ENCODE measurements around the gene PPARGC1A.

The PPARGC1A gene

DNA sequence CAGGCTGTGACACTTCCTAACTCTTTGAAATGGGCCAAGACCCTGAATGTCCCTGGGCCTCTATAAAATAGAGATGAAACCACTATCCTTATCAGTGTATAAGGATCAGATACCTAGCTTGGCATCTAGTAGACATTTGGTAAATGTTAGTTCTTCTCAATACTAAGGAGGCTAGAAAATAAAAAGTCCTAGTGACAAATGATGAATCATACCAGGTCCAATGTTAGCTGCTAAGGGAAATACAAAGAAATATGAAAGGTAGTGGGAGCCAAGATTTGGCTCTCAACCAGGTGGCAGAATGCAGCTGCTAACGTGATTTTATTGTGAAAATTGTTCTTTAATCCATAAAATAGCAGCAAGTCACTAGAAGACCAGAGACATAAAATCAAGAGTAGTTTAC lies 19.8 kb upstream of the PPARGC1A start:
- DNase-seq, result no peak

DNA sequence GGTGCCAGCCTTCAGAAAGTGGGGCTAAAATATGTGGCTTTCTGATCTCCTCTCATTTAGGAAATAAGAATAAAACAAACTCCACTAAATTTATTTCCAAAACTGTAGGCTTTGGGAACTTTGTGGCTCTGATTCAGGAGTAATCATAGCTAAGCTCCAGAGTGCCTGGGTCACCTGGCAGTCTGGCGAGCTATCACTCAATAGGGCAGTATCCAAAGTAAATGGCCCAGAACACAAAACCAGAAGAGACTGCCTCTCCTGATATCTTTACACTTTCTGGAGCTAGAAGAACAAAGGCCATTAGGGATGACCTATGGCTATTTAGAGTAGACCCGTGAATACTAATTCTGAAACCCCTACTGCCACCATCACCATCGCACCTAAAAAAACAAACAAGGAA lies 17.0 kb upstream of the PPARGC1A start:
- no peak for DNase-seq

DNA sequence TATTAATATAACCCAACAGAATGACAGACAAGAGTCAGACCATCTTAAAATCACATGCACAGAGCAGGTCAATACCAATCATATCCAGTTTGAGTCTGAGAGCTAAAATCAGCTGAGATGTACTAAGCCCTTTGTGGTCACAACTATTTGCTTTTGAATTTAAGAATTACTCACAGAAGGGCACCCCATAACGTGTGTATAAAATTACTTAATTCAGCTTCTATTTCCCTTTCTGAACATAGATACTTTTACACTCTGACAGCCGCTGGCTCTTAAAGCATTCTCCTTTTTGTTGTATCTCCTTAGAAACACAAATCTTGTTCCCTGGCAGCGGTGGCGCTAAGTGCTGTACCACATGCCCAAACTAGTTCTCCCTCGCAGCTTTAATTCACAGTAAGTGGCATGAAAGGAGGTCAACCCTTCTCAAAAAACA lies 14.8 kb upstream of the PPARGC1A start:
- DNase-seq, result peak in 1 of 2 donors; percentile 62

DNA sequence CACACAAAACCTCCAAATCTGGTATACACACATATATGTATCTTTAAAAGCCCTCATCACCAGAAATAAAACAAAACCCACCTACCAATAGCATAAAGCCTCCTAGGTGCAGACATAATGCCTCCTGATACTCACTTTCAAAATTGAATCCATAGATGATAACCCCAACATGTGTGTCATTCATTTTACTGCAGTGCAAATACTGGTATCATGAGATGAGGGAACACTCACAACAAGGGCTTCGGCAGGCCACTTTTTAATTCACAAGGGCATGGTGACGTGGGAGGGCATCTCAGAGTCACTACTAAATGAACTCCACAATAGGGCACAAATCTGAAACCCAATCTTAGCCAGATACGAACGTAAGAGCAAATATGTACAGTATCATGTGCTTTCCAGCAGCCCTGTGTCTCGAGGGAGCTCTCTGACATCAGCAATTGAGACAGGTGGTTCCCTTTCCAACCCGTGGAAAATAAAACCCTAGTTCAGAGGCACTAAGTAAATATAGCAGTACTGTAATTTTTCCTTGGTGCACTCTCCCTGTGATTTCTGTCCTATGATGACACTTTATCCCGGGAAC lies 14.1 kb upstream of the PPARGC1A start:
- no peak for DNase-seq

DNA sequence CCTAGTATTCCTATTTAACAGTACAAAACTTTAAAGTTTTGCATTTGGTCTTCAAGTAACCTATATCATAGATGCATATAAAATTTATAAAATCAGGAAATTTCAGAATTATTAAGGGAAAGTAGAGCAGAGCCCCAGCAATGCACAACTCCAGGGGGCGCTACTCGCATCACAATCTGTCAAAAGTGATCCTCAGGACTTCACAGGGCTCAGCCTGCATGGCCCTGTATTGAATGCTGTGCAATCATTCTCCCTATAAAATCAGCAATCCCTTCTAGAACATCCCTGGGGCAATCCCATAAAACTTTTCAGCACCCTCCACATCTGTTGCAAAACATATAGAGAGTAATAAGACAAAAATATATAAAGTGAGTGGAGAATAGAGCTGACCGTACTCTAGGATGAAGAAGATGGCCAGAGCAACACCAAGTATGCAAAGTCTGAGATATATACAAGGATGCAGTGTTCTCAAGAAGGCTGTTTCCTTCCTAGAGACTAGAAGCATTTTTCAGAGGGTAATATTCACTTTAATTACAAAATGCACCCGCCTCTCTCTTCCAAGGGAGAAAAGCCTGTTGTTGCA lies 12.5 kb upstream of the PPARGC1A start:
- no peak for DNase-seq

DNA sequence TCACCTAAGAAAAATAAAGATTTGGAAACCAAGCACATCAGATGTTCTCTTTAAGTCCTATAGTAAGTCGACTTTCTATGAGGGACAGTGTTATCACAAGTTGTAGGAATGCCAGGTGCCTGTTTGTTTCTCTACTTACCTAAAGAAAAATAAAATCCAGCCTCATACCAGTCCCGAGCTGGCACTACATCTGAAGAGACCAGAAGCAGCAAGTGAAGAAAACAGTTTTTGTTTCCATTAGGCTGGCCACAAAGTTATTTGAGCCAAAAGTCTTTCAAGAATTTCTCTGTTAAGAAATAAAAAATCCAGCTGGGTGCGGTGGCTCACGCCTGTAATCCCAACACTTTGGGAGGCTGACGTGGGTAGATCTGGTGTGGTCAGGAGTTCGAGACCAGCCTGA lies 10.8 kb upstream of the PPARGC1A start:
- no peak for DNase-seq

DNA sequence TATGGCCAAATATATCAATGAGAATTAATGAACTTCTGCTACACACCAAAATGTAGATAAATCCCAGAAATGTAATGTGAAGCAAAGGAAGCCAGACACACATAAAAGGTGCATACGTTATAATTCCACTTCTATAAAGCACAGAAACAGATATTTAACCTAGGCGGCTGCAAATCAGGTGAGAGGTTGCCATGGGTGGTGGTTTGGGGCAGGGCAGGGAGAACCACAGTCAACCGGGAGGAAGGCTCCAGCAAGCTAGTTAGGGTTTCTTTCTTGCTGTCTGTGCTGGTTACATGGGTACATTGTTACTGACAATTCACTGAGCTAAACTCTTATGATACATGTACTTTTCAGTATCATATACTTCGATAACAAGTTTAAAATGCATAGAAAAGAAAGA lies 9.7 kb upstream of the PPARGC1A start:
- DNase-seq, result no peak

DNA sequence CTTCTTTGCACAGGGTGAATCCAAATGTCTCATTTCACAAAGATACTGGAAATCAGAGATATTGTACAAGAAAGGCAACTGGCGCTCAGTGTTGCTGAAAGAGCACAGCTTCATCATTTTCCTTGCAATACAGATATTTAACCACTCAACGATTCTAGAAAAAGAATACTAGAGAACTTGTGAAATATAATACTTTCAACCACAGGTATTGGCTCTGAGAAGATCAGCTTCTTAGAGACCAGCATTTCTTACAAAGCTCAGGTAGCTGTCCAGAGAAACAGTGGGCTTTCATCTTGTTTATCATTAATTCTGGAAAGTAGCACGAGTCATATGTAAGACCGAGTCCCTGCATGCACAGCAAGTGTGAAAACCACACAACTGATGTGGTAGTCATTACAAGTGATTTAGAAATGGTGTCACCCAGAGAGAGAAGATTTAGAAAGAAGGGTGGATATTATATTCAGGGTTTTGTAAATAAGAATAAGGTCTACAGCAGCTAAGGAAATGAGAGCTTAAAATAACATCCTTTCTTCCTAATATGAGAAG lies 7.8 kb upstream of the PPARGC1A start:
- DNase-seq, result no peak

DNA sequence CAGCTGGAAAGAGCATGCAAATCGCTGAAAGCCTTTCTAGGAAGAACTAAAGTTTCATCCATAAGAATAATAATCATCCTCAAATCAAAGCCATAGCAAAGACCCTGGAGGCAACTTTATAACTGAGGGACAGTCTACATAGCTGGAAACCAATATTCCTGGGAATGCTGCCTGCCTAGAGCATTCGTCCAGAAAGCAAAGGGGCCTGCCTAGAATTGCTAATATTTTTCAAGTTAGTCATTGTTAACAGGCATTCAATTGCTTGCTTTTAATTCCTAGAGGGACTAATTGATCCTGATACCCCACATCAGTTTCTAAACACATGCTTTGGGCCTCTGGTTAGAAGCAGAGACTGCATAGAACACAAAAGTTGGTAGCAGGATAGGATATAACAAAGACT lies 4.2 kb upstream of the PPARGC1A start:
- DNase-seq, result no peak

DNA sequence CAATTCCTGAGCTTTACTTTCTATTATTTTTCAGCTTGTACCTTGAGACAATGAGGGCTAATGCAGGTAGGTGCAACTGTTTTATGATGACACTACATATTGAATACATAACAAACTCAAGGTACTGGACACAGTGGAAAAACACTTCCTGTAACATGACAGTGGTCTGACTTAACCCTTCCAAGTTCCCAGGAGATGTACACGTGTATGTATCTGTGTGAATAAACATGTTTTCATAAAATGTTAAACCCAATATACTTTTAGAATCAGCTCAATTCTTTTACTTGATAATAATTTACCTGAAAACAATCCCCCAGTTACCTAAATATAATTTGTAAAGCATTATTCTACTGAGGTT lies 1.2 kb upstream of the PPARGC1A start:
- no peak for DNase-seq

DNA sequence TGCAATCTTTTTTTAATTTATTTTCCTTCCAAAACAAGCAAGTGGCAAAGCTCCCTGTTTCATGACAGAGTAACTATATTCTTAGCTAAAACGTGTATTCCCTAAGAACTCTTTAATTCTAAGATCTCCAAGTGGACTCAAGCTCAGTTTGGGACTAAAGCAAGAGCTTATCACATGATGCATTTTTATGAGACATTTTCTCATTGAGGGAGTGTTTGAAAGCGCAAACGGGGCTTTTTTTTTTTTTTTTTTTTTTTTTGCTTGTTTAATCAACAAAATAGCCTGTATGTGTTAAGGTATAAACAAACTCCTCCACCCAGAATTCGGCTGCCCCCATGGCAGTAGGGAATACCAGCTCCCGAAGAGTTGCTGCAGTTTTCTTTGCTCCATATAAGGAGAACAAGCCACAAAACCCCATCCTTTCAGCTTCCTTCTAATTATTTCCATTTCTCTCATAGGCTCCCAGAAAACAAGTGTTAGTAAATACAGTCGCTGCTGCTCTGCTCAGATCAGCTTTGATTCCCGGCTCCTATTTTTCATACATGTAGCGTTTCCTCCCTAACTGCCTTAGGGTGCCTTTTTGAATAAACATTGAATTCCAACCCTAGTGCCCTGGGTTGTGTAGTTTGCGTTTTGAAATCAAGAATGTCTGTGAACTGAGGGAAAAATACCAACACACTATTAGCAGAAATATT lies 669 bp upstream of the PPARGC1A start:
- DNase-seq, result peak in 1 of 2 donors; percentile 36

DNA sequence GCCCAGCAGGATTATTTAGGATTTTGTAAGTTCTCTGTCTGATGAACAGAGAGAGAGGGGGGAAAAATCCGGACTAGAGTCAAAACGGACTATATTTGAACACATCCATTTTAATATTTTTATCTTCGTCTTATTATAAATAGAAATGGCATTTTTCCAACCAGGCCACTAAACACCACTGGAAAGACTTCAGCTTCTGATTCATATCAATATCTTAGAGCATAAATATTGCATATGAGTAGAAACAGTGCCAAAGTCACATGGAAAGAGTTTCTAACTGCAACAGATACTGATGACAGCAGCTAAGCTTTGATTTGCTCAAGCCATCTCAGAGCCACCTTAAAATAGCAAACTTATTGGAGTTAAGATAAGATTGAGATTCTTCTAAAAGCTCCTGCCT lies 456 bp downstream of the PPARGC1A start:
- DNase-seq, result no peak

DNA sequence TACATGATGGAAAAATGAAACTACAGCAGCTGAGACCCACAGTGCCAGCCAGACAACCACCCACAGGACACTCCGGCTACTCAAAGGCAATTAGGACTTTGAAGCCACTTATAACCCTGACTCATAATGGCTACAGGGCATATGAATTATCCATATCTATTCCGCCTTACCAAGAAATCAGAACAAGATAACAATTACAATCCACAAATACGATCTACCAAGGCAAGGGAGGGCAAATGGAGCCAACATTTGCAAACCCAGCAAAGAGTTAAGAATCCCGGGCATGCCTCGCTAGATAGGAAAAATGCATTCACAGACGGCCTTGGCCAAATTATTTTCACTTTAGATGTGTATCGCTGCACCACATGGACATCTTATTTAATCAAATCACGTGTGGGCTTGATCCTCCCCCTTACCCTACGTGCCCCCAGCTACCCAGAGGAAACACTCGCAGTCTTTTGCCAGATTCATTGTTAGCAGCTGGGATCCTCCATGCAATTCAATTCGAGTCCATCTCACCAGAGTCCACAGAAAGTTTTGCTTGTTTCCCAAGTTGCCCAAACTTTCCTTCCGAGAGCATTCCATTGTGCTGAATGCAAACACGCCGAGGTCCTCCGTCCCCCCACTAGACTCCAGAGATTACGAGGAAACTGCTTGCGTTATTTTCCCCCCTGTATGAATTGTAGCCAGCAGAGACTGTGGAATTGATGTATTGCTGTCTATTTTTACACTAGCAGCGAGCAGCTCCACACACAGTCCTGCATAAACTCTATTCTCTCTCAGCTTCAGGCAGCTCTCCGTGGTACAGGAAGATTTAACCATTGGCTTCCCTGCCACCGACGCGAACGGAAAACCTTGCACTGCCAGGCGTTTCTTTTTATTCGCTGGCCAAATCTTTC lies 1.2 kb downstream of the PPARGC1A start:
- no peak for DNase-seq

DNA sequence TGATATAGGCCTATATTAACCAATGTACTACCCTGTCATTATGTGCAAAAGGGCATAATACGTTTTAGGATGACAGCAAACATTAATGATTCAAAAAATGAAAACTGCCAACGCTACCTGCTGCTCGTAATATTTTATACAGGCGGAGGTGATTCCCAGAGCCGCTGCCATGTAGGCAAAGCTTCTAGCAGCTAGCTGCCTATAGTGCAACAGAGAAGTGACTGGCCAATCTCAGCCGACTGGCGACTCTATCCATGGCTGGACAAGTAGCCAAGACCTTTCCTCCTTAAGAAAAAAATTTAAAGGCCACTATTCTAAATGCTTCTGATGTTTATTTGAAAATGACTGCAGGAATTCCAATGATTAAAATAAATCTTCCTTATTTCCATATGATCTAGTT lies 1.9 kb downstream of the PPARGC1A start:
- no peak for DNase-seq

DNA sequence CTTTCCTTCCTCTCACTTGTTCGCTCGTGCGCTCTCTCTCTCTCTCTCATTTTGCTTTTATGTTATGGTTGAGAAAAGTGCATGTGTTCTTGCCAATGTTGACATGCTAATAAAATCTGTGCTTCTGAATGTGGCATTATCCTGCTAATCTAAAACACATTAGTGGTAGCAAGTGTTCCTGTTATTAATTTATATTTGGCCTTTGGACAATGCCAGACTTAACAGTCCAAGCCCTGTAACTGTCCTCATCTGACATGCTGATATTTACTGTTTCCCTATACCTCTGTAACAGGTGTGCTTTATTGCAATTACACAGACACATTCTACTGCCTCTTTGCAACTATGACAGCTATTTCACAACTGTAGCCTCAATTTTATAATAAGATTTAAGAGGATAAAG lies 2.7 kb downstream of the PPARGC1A start:
- no peak for DNase-seq

DNA sequence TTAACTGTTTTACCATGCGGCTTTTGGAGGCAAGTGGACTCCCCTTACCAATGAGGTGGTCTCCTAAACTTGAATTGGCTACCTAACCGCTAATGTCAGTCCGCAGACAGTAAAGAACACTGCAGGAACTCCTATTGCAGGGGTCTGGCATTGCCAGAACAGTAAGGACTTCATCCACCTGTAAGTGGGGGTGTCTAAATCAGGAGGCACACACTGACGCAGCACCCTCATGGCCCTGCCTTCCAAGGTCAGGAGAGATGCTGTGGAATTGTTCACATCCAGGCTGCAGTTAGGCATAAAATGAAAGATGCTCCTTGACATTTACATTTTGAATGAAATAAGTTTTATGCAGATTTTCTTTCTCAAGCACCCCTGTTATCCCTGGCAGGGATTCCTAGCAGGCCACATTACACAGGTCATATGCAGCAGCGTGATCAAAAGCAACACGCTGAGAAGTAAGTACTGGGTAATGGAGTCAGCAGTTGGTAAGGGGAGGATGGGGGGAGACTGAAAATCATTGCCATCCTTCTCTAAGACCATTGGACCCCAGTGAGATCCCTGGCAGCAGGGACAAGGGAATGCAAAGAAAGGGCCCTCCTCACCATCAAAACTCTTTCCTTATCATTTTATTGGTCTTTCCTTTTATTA lies 3.8 kb downstream of the PPARGC1A start:
- no peak for DNase-seq

DNA sequence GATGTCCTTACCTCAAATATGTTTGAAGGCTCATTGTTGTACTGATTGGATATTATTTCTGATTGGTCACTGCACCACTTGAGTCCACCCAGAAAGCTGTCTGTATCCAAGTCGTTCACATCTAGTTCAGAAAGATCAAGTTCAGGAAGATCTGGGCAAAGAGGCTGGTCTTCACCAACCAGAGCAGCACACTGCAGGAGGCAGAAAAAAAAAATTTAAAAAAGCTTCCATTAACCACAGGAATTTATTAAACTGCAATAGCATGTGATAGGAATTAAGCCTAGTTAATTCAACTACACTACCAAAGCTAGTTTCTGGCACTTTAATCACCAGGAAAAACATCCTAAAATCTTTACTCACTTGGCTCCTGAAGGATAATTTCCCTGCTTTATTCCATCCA lies 5.1 kb downstream of the PPARGC1A start:
- no peak for DNase-seq

DNA sequence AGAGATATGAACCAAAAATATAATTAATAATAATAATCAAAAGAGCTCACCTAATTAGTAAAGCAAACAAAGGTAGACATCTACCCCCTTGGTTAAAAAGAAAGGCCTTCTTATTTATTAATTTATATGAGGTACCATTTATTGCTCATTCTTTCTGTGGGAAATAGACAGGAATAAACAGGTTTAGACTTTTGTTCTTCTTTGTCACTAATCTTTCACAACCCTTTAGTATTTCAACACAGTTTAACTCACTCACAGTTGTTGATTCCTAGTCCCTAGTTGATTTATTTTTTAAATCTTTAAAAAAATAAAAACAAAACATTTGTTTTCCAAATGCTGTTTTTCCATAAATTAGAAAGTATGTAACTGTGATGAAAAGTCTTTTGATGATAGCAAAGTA lies 5.6 kb downstream of the PPARGC1A start:
- DNase-seq, result no peak

DNA sequence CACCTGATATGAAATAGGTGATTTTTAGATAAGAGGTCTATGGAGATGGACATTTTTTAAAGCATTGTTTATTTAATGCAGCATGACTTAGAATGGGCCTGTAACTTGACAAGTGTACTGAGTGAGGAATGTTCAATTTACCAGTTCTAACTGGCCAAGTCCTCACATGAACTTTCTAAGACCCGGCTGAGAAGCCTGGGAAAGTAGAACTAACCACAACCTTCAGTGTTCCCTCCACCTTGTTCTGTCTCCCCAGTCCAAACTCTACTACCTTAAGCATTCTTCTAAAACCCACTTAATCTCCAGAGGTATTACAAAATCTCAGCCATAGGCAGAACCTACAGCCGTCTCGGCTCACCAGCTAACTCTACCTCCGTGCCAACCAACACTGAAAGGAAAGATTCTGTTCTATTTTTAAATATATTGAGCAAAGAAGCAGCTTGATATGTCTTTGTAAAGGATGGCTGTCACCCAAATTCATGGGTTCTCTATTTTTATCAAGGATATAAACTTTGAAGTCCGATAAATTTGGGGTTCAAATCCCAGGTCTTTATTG lies 6.8 kb downstream of the PPARGC1A start:
- DNase-seq, result no peak

DNA sequence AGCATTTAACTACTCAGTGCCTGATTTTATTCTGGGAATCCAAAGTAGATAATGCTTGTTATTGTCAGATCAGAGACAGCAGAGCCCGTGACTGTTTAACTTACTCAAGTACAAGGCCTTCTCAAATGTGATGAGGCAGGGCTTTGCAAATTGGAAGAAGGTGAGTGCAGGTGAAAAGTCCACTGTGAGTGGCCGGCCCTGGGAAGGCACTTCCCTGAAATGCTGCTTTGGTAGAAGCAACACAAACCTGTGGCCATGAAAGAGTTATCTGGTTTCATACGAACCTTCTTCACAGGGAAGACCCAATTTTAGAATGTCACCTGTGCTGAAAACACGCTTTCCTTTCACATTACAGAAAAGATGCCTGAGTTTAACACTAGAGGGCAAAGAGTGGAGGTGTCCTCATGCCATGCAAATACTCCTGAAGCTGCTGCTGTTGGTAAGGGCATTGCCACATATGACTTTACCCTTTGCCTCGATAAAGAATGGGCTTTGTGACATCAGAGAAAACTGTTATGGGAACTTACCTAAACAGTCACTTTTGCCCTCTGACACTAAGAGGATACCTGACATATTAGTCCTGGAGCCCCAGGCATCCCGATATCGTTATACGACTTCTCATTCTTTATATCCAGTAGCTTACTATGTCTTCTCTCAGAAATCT lies 8.0 kb downstream of the PPARGC1A start:
- DNase-seq, result no peak

DNA sequence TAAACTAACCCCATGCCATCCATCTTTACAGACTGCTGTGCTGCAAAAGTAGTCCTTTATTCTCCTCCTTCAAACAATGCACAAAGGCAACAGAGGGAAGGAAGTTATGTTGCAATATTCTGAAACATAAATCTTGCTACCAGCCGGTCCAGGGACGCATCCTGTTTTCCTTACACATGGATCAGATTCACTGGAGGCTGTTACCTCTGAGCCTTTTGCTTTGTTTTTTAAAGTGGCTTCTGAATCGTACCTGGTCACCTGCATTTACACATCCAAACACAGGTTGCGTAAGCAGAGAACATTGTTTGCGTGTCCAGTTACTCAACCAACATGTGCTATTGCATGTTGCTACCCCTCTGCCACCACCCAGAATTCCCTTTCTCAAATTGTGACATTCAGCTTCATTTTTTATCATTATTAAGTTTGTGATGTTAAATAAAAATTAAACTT lies 8.8 kb downstream of the PPARGC1A start:
- DNase-seq, result no peak
